SK-N-MC (cell line): ENCODE data around the gene DNAL4.

Experiments
- DNase-seq: peaks from one replicate; pipeline ENCODE4 v3.0.0-alpha.2; 2011; ENCODE audit warnings: low read depth, low spot score
- H3K27ac ChIP-seq: fragments of 200-600 bp; sonication (generic); 2 replicates; pipeline ENCODE4 v1.5.1; 2016; ENCODE audit warnings: mixed run types
- H3K36me3 ChIP-seq: fragments of 200-600 bp; sonication (generic); 2 replicates; pipeline ENCODE4 v1.6.1; 2017; ENCODE audit warnings: antibody characterized with exemption, low read length, mixed read lengths; ENCODE audit not compliant: insufficient read depth
- H3K4me3 ChIP-seq: fragments of 200-600 bp; sonication (generic); 2 replicates; pipeline ENCODE4 v1.5.1; 2016
- H3K9ac ChIP-seq: fragments of 200-600 bp; sonication (generic); 2 replicates; pipeline ENCODE4 v1.8.0; 2017; ENCODE audit warnings: mixed run types, mixed read lengths; ENCODE audit not compliant: insufficient read length
- H3K9me3 ChIP-seq: fragments of 200-600 bp; sonication (generic); 2 replicates; pipeline ENCODE4 v1.6.1; 2017; ENCODE audit warnings: low read depth, mild to moderate bottlenecking, antibody characterized with exemption, low read length, moderate library complexity, mixed read lengths
- EZH2 ChIP-seq: fragments of 200-600 bp; sonication (generic); IDR thresholded peaks from one replicate; pipeline ENCODE4 v1.6.1; 2017; ENCODE audit warnings: antibody characterized with exemption
- FOXP2 ChIP-seq: optimal IDR thresholded peaks from 2 replicates; pipeline ENCODE3; 2011; ENCODE audit warnings: mild to moderate bottlenecking, moderate library complexity; ENCODE audit not compliant: insufficient read depth; ENCODE audit errors: extremely low read length, control extremely low read depth
- POLR2AphosphoS5 ChIP-seq: IDR thresholded peaks from 2 replicates; pipeline ENCODE4 v1.6.1; 2012; ENCODE audit warnings: mild to moderate bottlenecking, low read depth, low read length, borderline replicate concordance

The DNAL4 gene

GRCh38 chr22:38750638-38751037 is 43.3 kb downstream of the DNAL4 start:
- no peak overlapping the region for H3K9ac ChIP-seq
- no peak overlapping the region for H3K27ac ChIP-seq
- H3K9me3 ChIP-seq = no peaks in the 10 kb centered on the region
- TF ChIP-seq POLR2AphosphoS5 = no peak
- TF ChIP-seq FOXP2 = no peak
- no peak for TF ChIP-seq EZH2
- peaks cover 53% of the 10 kb centered on the region for H3K36me3 ChIP-seq
- no peak overlapping the region for H3K4me3 ChIP-seq
- no peak for DNase-seq

GRCh38 chr22:38750104-38750503 is 43.8 kb downstream of the DNAL4 start:
- no peak overlapping the region for H3K27ac ChIP-seq
- TF ChIP-seq FOXP2 = no peak
- no peak for TF ChIP-seq POLR2AphosphoS5
- TF ChIP-seq EZH2 = no peak
- H3K9me3 ChIP-seq = no peaks in the 10 kb centered on the region
- H3K9ac ChIP-seq = no peak overlapping the region
- H3K36me3 ChIP-seq = peaks cover 59% of the 10 kb centered on the region
- no peak for DNase-seq
- no peak overlapping the region for H3K4me3 ChIP-seq

- H3K9ac ChIP-seq = no peak overlapping the region
- peaks cover 71% of the 10 kb centered on the region for H3K36me3 ChIP-seq
- H3K4me3 ChIP-seq = no peak overlapping the region
- H3K9me3 ChIP-seq = no peaks in the 10 kb centered on the region
- TF ChIP-seq FOXP2 = no peak
- TF ChIP-seq EZH2 = no peak
- no peak for TF ChIP-seq POLR2AphosphoS5
- no peak overlapping the region for H3K27ac ChIP-seq
- no peak for DNase-seq
Observed at GRCh38 chr22:38748487-38749136, 45.3 kb downstream of the DNAL4 start.

GRCh38 chr22:38745676-38746460 is 48.1 kb downstream of the DNAL4 start:
- Histone ChIP-seq H3K9me3 (no peaks in the 10 kb centered on the region), H3K9ac (no peak overlapping the region), H3K27ac (no peak overlapping the region), H3K36me3 (peaks cover 80% of the 10 kb centered on the region), H3K4me3 (no peak overlapping the region)
- TF ChIP-seq FOXP2 = no peak
- TF ChIP-seq POLR2AphosphoS5 = no peak
- no peak for TF ChIP-seq EZH2
- no peak for DNase-seq

- Histone ChIP-seq H3K36me3 (peaks cover 80% of the 10 kb centered on the region), H3K4me3 (no peak overlapping the region), H3K9me3 (no peaks in the 10 kb centered on the region), H3K27ac (no peak overlapping the region), H3K9ac (no peak overlapping the region)
- no peak for DNase-seq
- no peak for TF ChIP-seq FOXP2
- TF ChIP-seq POLR2AphosphoS5 = no peak
- no peak for TF ChIP-seq EZH2
Observed at GRCh38 chr22:38744981-38745380, 49.0 kb downstream of the DNAL4 start.

GRCh38 chr22:38742176-38742942 is 51.6 kb downstream of the DNAL4 start:
- TF ChIP-seq EZH2 (no peak), POLR2AphosphoS5 (peak; percentile 30; the same call in 1 of the 2 replicates), FOXP2 (no peak)
- H3K9ac ChIP-seq = no peak overlapping the region
- no peaks in the 10 kb centered on the region for H3K9me3 ChIP-seq
- peaks cover 87% of the 10 kb centered on the region for H3K36me3 ChIP-seq
- H3K27ac ChIP-seq = no peak overlapping the region
- DNase-seq = no peak
- H3K4me3 ChIP-seq = no peak overlapping the region

GRCh38 chr22:38741576-38741975 is 52.4 kb downstream of the DNAL4 start:
- Histone ChIP-seq H3K9ac (no peak overlapping the region), H3K27ac (no peak overlapping the region), H3K36me3 (peaks cover 91% of the 10 kb centered on the region), H3K9me3 (no peaks in the 10 kb centered on the region), H3K4me3 (no peak overlapping the region)
- TF ChIP-seq POLR2AphosphoS5 (no peak), FOXP2 (no peak), EZH2 (no peak)
- no peak for DNase-seq

GRCh38 chr22:38741166-38741565 is 52.8 kb downstream of the DNAL4 start:
- TF ChIP-seq POLR2AphosphoS5 = no peak
- TF ChIP-seq FOXP2 = no peak
- TF ChIP-seq EZH2 = no peak
- Histone ChIP-seq H3K27ac (no peak overlapping the region), H3K9ac (no peak overlapping the region), H3K9me3 (no peaks in the 10 kb centered on the region), H3K4me3 (no peak overlapping the region), H3K36me3 (peaks cover 88% of the 10 kb centered on the region)
- no peak for DNase-seq
